NCI-H2081 (cell line): Measurements from ENCODE around the gene NLRP12.
"Not testable (repeated sequence)": the region's sequence is repeated elsewhere in the genome, so short reads cannot be mapped to it uniquely, and the experiment has no call there.

Experiments
- DNase-seq, 2 experiments: peaks; one replicate each; lab custom pipeline; 2025; lab: John Stamatoyannopoulos, UW

Gene NLRP12

GRCh38 chr19:53775524-53775923 lies 48.6 kb downstream of the NLRP12 start:
- no peak for DNase-seq

DNA sequence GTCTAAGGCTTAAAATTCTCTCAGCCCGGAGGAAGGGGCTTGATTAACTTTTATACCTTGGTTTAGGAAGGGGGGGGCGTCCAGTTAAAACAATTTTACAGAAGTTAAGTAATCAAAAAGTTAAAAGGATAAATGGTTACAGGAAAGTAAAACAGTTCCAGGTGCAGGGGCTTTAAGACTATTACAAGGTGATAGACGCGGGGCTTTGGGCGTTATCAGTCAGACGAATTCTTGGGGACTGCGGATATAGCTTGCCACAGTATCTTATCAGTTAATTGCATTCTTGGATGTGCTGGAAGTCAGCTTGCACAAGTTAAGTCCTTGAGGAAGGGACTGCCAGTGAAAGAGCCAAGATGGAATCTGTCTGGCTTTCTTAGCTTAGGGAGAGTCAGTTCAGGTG lies 49.6 kb downstream of the NLRP12 start:
- DNase-seq: not testable (repeated sequence)

- DNase-seq: no peak
These were observed 50.1 kb downstream of the NLRP12 start for GRCh38 chr19:53773999-53774398.

DNA sequence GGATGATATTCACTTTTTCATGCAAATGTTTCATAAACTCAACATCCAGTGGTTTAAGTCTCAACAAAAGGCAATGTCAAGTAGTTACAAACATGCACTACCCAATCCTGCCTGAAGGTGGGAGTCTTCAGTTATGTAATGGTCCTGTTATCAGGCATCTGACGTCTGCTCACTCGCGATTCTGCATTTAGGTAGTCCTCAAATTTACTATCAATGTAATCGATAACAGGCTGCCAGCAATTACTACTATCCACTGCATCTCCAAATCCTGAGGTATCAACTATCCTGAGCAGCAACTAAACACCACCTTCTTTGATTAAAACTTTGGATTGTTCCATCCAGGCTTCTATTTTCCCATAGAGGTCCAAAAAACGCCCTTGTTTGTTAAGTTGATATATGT lies 51.2 kb downstream of the NLRP12 start:
- peak in 1 of 2 experiments; percentile 25 for DNase-seq

GRCh38 chr19:53771144-53771543 lies 53.0 kb downstream of the NLRP12 start:
- DNase-seq: no peak

DNA sequence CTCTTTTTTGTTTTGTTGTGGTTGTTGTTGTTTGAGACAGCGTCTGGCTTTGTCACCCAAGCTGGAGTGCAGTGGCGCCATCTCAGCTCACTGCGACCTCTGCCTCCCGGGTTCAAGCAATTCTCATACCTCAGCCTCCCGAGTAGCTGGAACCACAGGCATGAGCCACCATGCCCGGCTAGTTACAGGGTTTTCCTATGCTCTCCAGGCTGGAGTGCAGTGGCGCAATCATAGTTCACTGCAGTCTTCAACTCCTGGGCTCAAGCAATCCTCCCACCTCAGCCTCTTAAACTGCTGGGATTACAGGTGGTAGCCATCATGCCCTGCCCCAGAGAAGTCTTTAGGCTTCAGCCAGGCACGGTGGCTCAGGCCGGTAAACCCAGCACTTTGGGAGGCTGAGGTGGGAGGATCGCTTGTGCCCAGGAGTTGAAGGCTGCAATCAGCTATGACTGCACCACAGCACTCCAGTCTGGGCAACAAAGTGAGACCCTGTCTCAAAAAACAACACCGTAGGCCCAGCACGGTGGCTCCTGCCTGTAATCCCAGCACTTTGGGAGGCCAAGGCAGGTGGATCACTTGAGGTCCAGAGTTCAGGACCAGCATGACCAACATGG lies 54.3 kb downstream of the NLRP12 start:
- not testable (repeated sequence) for DNase-seq

- no peak for DNase-seq
These were observed 55.7 kb downstream of the NLRP12 start for GRCh38 chr19:53768401-53768800.

- DNase-seq: not testable (repeated sequence)
These were observed 65.1 kb downstream of the NLRP12 start for GRCh38 chr19:53758991-53759390.
